Stimulated activated naive B cell treated with anti-CD40 and anti-IgM and Interleukin-4, amounts not matched to agents 10 μg/mL and 1 μg/mL and 100 μg/mL, for 72 hours (primary cell): ENCODE measurements around the gene MIAT.
"Not testable (repeated sequence)": the region's sequence is repeated elsewhere in the genome, so short reads cannot be mapped to it uniquely, and the experiment has no call there.

ENCODE experiments used
- ATAC-seq, 2 donors: fragments of 150-1000 bp; cut with Tn5 transposase; replicated peaks; 2 replicates each; pipeline ENCODE4 v1.10.0; 2021; ENCODE audit warnings: moderate library complexity in 1 of 2
- DNase-seq: peaks from one replicate; pipeline ENCODE4 v3.0.0; 2021
- H3K27ac Mint-ChIP-seq: one replicate; pipeline ENCODE4 v1.8.0; 2022; ENCODE audit warnings: mild to moderate bottlenecking, mixed read lengths
- H3K27me3 Mint-ChIP-seq, 2 donors: one replicate each; pipeline ENCODE4 v1.8.0; 2022; ENCODE audit warnings: mixed read lengths in 2 of 2
- H3K36me3 Mint-ChIP-seq, 2 donors: one replicate each; pipeline ENCODE4 v1.8.0; 2022; ENCODE audit warnings: mixed read lengths in 2 of 2, mild to moderate bottlenecking in 1 of 2
- H3K4me1 Mint-ChIP-seq, 2 donors: one replicate each; pipeline ENCODE4 v1.8.0; 2022; ENCODE audit warnings: mixed read lengths in 2 of 2, mild to moderate bottlenecking in 1 of 2
- H3K4me3 Mint-ChIP-seq, 2 donors: one replicate each; pipeline ENCODE4 v1.8.0; 2022; ENCODE audit warnings: mild to moderate bottlenecking in 2 of 2, mixed read lengths in 2 of 2, moderate library complexity in 1 of 2
- H3K9me3 Mint-ChIP-seq, 2 donors: one replicate each; pipeline ENCODE4 v1.8.0; 2022; ENCODE audit warnings: mixed read lengths in 2 of 2, mild to moderate bottlenecking in 1 of 2

Gene MIAT

DNA sequence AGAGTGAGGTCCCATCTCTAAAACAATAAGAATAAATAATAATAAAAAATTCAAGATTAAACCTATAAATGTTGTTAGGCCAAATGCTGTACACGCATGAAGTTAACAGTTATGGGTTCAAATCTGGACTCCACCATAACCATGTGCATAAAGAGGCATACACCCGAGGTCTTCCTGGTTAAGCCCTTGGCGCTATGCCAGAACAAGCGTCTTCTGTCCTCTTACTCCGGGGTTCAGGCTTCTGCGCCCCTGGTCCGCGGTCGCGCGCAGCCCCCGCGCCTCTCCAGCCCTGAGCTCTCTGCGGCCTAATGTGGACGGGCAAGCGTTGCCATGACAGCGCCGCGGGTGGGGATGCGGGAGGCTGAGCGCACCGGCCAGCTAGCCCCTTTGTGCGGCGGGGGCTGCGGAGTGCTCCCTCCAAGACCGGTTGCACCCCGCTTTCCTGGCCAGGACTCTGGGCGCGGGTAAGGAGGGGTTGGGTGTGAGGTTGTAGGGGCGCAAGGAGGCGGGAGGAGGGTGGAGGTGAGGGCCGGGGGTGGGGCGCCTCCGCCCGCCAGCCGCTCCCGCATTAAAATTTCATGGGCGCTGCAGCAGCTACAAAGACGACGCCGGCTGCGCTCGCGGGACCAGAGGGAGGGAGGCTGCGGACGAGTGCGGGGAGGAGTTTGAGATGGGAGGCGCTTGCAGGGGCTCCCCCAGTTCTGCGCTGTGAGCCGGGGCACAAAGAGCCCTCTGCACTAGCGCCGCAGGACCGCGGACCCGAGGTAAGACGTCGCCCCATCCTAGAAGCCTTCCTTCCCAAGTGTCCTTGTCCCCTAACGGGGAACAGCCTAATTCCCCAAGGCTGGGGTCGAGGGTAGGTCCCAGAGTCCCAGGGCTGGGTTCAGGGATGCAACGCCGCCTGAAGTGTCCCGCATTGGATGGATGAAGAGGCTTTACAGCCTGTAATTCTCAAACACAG is at the start of gene MIAT:
Gene MIAT, plus strand, starts transcription at position 698 of the 961 bp plus-strand sequence.
- peak within 1 kb of the TSS; percentile 91 for H3K27ac Mint-ChIP-seq
- DNase-seq (peak; percentile 29), ATAC-seq (peak; percentile 79 to 83)
- H3K27me3 Mint-ChIP-seq, result peaks cover 17 to 37% of the 10 kb centered on the region in 2 donors
- no peaks in the 10 kb centered on the region for H3K36me3 Mint-ChIP-seq
- H3K4me3 Mint-ChIP-seq, result peak within 1 kb of the TSS; percentile 90 to 91
- no peaks in the 10 kb centered on the region for H3K9me3 Mint-ChIP-seq
- peaks cover 17 to 26% of the 10 kb centered on the region in 2 donors for H3K4me1 Mint-ChIP-seq

DNA sequence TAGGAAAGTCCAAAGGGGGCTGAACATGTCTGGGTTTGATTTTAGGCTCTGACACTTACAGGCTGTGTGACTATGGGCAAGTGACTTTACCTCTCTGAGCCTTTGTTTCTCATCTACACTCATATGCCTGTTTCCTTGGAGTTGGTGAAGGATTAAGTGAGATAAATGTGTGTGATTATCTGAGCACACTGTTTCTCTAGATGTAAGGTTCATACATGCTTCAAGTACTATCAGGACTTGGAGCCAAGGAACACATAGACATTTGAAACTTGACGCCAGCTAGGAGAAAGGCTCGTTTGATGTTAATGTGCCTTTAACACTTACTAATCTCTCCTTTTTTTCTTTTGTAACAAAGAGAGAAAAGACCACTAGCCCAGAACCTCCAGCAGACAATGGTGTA is 49.3 kb upstream of the MIAT start:
- no peak overlapping the region for H3K27ac Mint-ChIP-seq
- DNase-seq, result no peak

DNA sequence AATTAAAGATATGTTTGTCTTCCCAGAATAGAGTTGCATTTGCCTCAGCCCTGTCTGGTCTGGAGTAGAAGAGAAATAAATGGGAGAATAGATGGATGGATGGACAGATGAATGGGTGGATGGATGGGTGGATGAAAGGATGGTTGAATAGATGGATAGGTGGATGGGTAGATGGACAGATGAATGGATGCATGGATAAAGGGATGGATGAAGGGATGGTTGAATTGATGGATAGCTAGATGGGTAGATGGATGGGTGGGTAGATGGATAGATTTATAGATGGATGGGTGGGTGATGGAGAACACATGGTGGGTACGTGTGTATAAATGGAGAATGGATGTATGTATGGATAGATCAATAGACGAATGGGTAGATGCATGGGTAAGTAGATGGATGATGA is 48.1 kb upstream of the MIAT start:
- no peak overlapping the region for H3K27ac Mint-ChIP-seq
- H3K36me3 Mint-ChIP-seq, result no peaks in the 10 kb centered on the region
- H3K4me1 Mint-ChIP-seq, result peaks cover 6 to 11% of the 10 kb centered on the region in 2 donors
- H3K9me3 Mint-ChIP-seq, result no peaks in the 10 kb centered on the region
- ATAC-seq (no peak), DNase-seq (no peak)
- H3K27me3 Mint-ChIP-seq, result peaks cover 0 to 10% of the 10 kb centered on the region in 2 donors
- H3K4me3 Mint-ChIP-seq, result no peak overlapping the region

More for the DNA sequence above, 49.3 kb upstream of the MIAT start:
- no peak for ATAC-seq
- Mint-ChIP-seq H3K4me3 (no peak overlapping the region), H3K36me3 (no peaks in the 10 kb centered on the region), H3K27me3 (peaks cover 0 to 10% of the 10 kb centered on the region in 2 donors), H3K9me3 (no peaks in the 10 kb centered on the region), H3K4me1 (peaks cover 6 to 11% of the 10 kb centered on the region in 2 donors)

- Mint-ChIP-seq H3K4me1 (peaks cover 10 to 12% of the 10 kb centered on the region in 2 donors), H3K27ac (peak overlapping the region; percentile 72), H3K36me3 (no peaks in the 10 kb centered on the region), H3K4me3 (peak overlapping the region in 1 of 2 donors; percentile 47), H3K9me3 (no peaks in the 10 kb centered on the region), H3K27me3 (peaks cover 0 to 10% of the 10 kb centered on the region in 2 donors)
- peak; percentile 80 to 91 for ATAC-seq
- peak; percentile 26 for DNase-seq
These were observed 47.1 kb upstream of the MIAT start for GRCh38 chr22:26610072-26610958.

DNA sequence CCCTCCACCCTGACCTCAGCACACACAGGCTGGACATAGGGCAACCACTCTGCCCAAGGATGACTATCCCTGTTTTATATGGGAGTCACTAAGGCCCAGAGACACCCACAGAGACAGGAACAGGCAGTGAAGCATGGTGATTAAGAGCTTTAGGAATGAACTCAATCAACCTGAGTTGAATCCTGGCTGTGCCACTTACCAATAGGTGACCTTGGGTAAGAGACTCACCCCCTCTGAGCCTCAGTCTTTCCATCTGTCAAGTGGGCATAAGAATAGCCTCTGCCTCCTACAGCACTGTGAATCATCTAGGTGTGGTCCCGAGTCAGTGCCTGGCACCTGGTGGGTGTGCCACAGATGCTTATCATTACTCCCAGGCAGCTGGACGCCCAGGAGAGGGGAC is 46.4 kb upstream of the MIAT start:
- DNase-seq, result no peak
- Mint-ChIP-seq H3K27me3 (peaks cover 0 to 10% of the 10 kb centered on the region in 2 donors), H3K27ac (no peak overlapping the region), H3K4me1 (peaks cover 13 to 16% of the 10 kb centered on the region in 2 donors), H3K36me3 (no peaks in the 10 kb centered on the region), H3K9me3 (no peaks in the 10 kb centered on the region), H3K4me3 (no peak overlapping the region)
- no peak for ATAC-seq

- no peaks in the 10 kb centered on the region for H3K9me3 Mint-ChIP-seq
- DNase-seq (no peak), ATAC-seq (no peak)
- H3K4me3 Mint-ChIP-seq, result no peak overlapping the region
- no peaks in the 10 kb centered on the region for H3K36me3 Mint-ChIP-seq
- H3K4me1 Mint-ChIP-seq, result peaks cover 17 to 21% of the 10 kb centered on the region in 2 donors
- peak overlapping the region; percentile 60 for H3K27ac Mint-ChIP-seq
- H3K27me3 Mint-ChIP-seq, result peaks cover 0 to 10% of the 10 kb centered on the region in 2 donors
These were observed 44.7 kb upstream of the MIAT start for GRCh38 chr22:26612652-26613051.

GRCh38 chr22:26613753-26614152 is 43.6 kb upstream of the MIAT start:
- not testable (repeated sequence) for H3K9me3 Mint-ChIP-seq

DNA sequence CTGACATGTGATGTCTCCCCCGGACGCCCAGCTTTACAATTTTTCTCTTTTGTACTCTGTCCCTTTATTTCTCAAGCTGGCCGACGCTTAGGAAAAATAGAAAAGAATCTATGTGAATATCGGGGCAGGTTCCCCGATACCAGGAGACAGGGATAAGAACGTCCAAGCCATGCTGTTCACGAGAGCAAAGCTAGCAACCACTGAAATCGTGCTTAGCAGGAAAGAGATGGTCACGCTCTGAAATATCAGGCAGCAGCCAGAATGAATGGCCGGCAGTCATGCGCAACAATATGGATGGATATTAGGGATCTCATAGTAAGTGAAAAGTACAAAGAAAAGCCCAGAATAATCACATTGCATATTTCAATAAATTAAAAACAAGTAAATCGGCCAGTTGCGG is 43.1 kb upstream of the MIAT start:
- H3K4me1 Mint-ChIP-seq, result peaks cover 17 to 24% of the 10 kb centered on the region in 2 donors
- no peaks in the 10 kb centered on the region for H3K36me3 Mint-ChIP-seq
- H3K9me3 Mint-ChIP-seq, result no peaks in the 10 kb centered on the region

More at GRCh38 chr22:26613753-26614152, 43.6 kb upstream of the MIAT start:
- H3K27me3 Mint-ChIP-seq, result peaks cover 0 to 10% of the 10 kb centered on the region in 2 donors
- ATAC-seq, H3K4me3 Mint-ChIP-seq, DNase-seq, H3K36me3 Mint-ChIP-seq, H3K27ac Mint-ChIP-seq: not testable (repeated sequence)
- peaks cover 19 to 24% of the 10 kb centered on the region in 2 donors for H3K4me1 Mint-ChIP-seq

DNA sequence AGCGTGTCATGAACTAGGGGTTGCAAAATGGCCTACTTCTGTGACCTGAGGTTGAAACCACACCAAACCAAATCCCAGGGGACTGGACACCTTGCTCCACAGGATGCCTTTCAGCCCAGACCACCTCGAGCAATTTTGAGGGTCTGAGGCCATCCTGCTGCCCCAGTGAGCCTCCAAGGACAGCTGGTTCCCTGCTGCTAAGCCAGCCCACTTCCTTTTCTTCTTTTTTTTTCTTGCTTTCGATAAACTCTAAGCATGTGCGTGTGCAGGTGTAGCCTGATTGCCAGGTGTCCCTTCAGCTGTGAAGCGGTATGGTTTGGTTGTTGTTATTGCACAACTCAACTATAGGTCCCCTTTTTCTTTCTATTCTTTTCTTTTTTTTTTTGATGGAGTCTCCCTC is 42.2 kb upstream of the MIAT start:
- peak; percentile 4 for DNase-seq
- no peaks in the 10 kb centered on the region for H3K9me3 Mint-ChIP-seq
- H3K27ac Mint-ChIP-seq, result no peak overlapping the region
- no peak overlapping the region for H3K4me3 Mint-ChIP-seq
- H3K4me1 Mint-ChIP-seq, result peaks cover 14 to 23% of the 10 kb centered on the region in 2 donors
- H3K36me3 Mint-ChIP-seq, result no peaks in the 10 kb centered on the region
- peak; percentile 45 to 75 for ATAC-seq
- H3K27me3 Mint-ChIP-seq, result peaks cover 4 to 10% of the 10 kb centered on the region in 2 donors

More for the DNA sequence above, 43.1 kb upstream of the MIAT start:
- Mint-ChIP-seq H3K27me3 (peaks cover 4 to 10% of the 10 kb centered on the region in 2 donors), H3K4me3 (no peak overlapping the region), H3K27ac (no peak overlapping the region)
- ATAC-seq (no peak), DNase-seq (no peak)

DNA sequence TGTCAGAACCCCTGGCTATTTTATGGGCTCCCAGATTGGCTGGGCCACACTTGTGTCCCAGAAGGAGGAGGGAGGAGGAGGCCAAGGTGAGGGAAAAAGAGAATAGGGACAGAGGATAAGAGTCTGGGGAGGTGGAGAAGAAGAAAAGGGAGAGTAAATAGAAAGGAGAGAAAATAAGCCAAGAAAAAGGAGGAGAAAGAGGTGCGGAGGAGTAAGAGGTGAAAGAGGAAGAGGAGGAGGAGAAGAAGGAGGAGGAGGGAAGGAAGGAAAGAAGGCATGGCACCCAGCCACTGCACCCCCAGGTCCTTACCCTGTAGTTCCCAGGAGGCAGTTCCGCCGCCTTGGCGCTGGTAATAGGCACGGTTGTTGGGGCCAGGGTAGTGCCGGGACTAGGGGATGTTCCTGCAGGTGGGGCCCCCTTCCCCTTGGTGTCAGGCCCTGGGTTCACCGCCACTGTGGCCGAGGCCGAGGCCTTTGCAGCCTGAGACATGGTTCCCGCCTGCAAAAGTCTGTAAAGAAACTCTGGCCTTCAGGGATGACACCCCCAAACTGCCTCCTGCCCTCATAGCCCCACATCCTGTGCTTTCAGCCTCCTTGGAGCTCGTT is 41.5 kb upstream of the MIAT start:
- DNase-seq, result no peak
- Mint-ChIP-seq H3K4me3 (no peak overlapping the region), H3K4me1 (peaks cover 9 to 18% of the 10 kb centered on the region in 2 donors), H3K27me3 (peaks cover 4 to 10% of the 10 kb centered on the region in 2 donors), H3K9me3 (no peaks in the 10 kb centered on the region), H3K36me3 (no peaks in the 10 kb centered on the region), H3K27ac (peak overlapping the region; percentile 60)
- no peak for ATAC-seq

DNA sequence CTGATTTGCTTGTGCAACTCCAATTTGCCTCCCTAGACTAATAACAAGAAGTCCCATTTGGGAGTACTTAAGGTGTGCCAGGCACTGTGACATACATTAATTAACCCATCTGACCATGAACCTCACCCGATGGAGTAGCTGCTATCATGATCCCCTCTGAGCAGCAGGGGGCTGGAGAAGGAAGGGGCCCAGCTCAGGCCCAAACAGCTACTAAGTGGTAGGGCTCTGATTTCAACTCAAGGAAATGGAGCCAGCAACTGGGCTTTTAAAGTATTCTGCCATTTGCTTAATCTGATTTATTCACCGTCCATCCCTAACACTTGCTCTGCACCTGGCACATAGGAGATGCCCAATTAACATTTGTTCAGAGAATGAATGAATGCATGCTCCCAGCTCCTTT is 40.7 kb upstream of the MIAT start:
- H3K4me3 Mint-ChIP-seq, result no peak overlapping the region

DNA sequence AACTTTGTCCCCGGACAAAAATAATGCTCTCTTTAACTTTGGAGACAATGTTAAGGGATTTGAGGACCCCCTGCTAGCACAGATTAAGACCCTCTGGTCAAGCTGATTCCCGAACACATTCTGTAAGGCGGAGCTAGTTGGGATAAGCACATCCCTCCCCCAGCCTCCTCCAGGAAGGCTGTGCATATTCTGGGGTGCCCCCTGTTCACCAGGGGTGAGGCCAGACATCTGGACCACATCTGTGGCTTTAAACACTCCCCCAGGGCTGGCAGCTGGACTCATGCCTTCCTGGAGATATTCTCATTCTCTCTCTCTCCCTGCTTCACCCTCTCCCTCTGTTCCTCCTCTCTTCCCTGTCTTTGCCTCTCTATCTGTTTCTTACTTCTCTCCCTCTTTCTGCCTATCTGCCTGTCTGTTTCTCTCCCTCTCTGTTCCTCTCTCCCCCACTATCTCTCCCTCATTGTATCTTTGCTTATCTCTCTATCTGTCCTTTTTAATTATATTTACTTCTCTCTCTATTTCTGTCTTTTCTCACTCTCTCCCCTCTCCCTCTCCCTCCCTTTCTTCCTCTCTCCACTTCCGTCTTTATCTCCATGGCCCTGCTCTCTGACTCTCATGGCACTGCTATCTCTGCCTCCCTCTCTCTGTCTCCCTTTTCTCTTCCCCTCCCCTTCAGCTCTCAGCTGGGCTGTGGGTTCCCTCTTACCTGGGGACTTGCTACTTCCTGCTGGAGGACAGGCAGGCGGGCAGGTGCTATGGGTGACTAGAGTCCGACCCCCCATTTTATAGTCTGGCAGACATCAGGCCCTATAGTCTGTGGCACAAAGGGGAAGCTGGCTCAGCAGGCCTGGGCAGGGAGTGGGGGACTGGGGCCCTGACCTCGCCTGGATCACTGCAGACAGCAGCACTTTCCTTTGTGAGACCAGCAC is 39.9 kb upstream of the MIAT start, which contains the start of gene CRYBB1:
Gene CRYBB1, minus strand, starts transcription at position 757 of the 929 bp plus-strand sequence. CDS start 1,708 bp downstream, outside the sequence.
- no peaks in the 10 kb centered on the region for H3K9me3 Mint-ChIP-seq
- no peaks in the 10 kb centered on the region for H3K36me3 Mint-ChIP-seq
- ATAC-seq, result peak in 1 of 2 donors; percentile 29
- no peak within 1 kb of the TSS for H3K27ac Mint-ChIP-seq
- DNase-seq, result no peak
- H3K27me3 Mint-ChIP-seq, result peaks cover 4 to 6% of the 10 kb centered on the region in 2 donors
- peaks cover 9 to 18% of the 10 kb centered on the region in 2 donors for H3K4me1 Mint-ChIP-seq
- H3K4me3 Mint-ChIP-seq, result no peak within 1 kb of the TSS

More for the DNA sequence above, 40.7 kb upstream of the MIAT start:
- Mint-ChIP-seq H3K9me3 (no peaks in the 10 kb centered on the region), H3K27me3 (peaks cover 4 to 10% of the 10 kb centered on the region in 2 donors), H3K27ac (no peak overlapping the region), H3K36me3 (no peaks in the 10 kb centered on the region), H3K4me1 (peaks cover 9 to 18% of the 10 kb centered on the region in 2 donors)
- no peak for ATAC-seq
- DNase-seq, result no peak

GRCh38 chr22:26618455-26618854 is 38.9 kb upstream of the MIAT start:
- Mint-ChIP-seq H3K27ac (no peak overlapping the region), H3K4me3 (no peak overlapping the region), H3K27me3 (peaks cover 0 to 8% of the 10 kb centered on the region in 2 donors), H3K9me3 (no peaks in the 10 kb centered on the region), H3K36me3 (no peaks in the 10 kb centered on the region), H3K4me1 (peaks cover 9 to 18% of the 10 kb centered on the region in 2 donors)
- ATAC-seq (no peak), DNase-seq (no peak)
